Left lung (tissue), 10 donors: Measurements from ENCODE around the gene PRKCI. TPM values are rescaled to one million over a fixed set of nuclear protein-coding genes. Genes with fewer than 3 reads are reported as not detected.

Experiments used
- ATAC-seq: fragments of 200-7000 bp; cut with Tn5 transposase; one replicate; pipeline ENCODE4 v1.9.1; 2020; ENCODE audit warnings: moderate library complexity
- DNase-seq, 4 donors: peaks; one replicate each; pipeline ENCODE4 v3.0.0-alpha.2; 2013 to 2020
- H3K27ac ChIP-seq, 2 donors: fragments of 200-600 bp; sonication (generic) in 1 of 2; one replicate each; pipeline versions ENCODE4 v1.5.0 to v1.8.0; 2020 to 2021
- H3K27me3 ChIP-seq, 2 donors: fragments of 200-600 bp; sonication (generic) in 1 of 2; one replicate each; pipeline versions ENCODE4 v1.5.0 to v1.8.0; 2020 to 2021
- H3K36me3 ChIP-seq, 2 donors: fragments of 200-600 bp; sonication (generic) in 1 of 2; one replicate each; pipeline versions ENCODE4 v1.5.0 to v1.8.0; 2020 to 2021
- H3K4me1 ChIP-seq, 2 donors: fragments of 200-600 bp; one replicate each; pipeline ENCODE4 v1.8.0; 2021
- H3K4me3 ChIP-seq, 2 donors: fragments of 200-600 bp; sonication (generic) in 1 of 2; one replicate each; pipeline versions ENCODE4 v1.5.0 to v1.8.0; 2020 to 2021; ENCODE audit warnings: mild to moderate bottlenecking in 1 of 2
- H3K9me3 ChIP-seq, 2 donors: fragments of 200-600 bp; sonication (generic) in 1 of 2; one replicate each; pipeline versions ENCODE4 v1.5.0 to v1.8.0; 2020 to 2021
- intact Hi-C, 2 donors: fragments of 100-400 bp; cut with DNase I; formaldehyde crosslinking; loops; one replicate each; pipeline versions ENCODE4 v1.11.2 to v1.14.2; 2022
- polyA plus RNA-seq, 6 donors: library from polyadenylated mRNA; unstranded; fragments of 120-200 nt; gene quantifications; one replicate each; pipeline ENCODE4 v1.2.1, GENCODE V29; 2013; ENCODE audit not compliant: insufficient read length in 6 of 6
- total RNA-seq, 2 donors: library from RNA; stranded (reverse); fragmentation: NEBNext Ultra II Directional; extraction: Animal tissue kit (Norgen Biotek cat#: 25700); gene quantifications; one replicate each; pipeline ENCODE4 v1.2.1, GENCODE V29; 2021
- TF ChIP-seq, protein P1 (sequence below), 2 donors: fragments of 200-600 bp; sonication (generic) in 1 of 2; IDR thresholded peaks; one replicate each; pipeline versions ENCODE4 v1.5.0 to v1.8.0; 2021; ENCODE audit warnings: antibody characterized with exemption in 2 of 2
- donor health status: DM: no; HTN: yes; CAD: no.
- donor health status: DM: no; HTN: no; CAD: no.

Gene PRKCI
- total and polyA plus RNA-seq, 8 donors, result 33.0 to 82.4 (median 67.9) TPM

GRCh38 chr3:170232266-170232665 is 10.0 kb downstream of the PRKCI start:
- Histone ChIP-seq H3K9me3 (no peaks in the 10 kb centered on the region), H3K27ac (no peak overlapping the region), H3K36me3 (peaks cover 0 to 21% of the 10 kb centered on the region in 2 donors), H3K4me1 (peaks cover 4 to 12% of the 10 kb centered on the region in 2 donors), H3K27me3 (no peaks in the 10 kb centered on the region), H3K4me3 (no peak overlapping the region)
- TF ChIP-seq, protein P1, sequence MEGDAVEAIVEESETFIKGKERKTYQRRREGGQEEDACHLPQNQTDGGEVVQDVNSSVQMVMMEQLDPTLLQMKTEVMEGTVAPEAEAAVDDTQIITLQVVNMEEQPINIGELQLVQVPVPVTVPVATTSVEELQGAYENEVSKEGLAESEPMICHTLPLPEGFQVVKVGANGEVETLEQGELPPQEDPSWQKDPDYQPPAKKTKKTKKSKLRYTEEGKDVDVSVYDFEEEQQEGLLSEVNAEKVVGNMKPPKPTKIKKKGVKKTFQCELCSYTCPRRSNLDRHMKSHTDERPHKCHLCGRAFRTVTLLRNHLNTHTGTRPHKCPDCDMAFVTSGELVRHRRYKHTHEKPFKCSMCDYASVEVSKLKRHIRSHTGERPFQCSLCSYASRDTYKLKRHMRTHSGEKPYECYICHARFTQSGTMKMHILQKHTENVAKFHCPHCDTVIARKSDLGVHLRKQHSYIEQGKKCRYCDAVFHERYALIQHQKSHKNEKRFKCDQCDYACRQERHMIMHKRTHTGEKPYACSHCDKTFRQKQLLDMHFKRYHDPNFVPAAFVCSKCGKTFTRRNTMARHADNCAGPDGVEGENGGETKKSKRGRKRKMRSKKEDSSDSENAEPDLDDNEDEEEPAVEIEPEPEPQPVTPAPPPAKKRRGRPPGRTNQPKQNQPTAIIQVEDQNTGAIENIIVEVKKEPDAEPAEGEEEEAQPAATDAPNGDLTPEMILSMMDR (IDR thresholded peaks at IDR 0.05), result no peak
- ATAC-seq (no peak), DNase-seq (no peak)
- intact Hi-C loops, result no loop called here

DNA sequence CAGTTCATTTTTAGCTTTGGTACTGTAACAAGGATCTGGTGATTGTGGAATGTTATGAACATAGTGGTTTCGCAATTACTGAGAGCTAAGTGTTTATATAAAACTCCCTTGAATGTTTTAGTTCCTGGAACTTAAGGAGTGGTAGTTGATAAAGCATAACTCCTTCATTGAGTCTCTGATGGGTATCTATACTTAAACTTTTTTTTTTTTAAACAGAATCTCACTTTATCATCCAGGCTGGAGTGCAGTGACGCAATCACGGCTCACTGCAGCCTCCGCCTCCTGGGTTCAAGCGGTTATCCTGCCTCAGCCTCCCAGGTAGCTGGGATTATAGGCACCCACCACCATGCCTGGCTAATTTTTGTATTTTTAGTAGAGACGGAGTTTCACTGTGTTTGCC is 11.3 kb downstream of the PRKCI start:
- TF ChIP-seq, protein P1 (IDR thresholded peaks at IDR 0.05), result no peak
- H3K4me1 ChIP-seq, result no peaks in the 10 kb centered on the region
- H3K27ac ChIP-seq, result peak overlapping the region; percentile 44 to 45
- H3K9me3 ChIP-seq, result no peaks in the 10 kb centered on the region
- DNase-seq (peak in 3 of 4 donors; percentile 48 to 72 (median 61)), ATAC-seq (peak; percentile 90)
- no peaks in the 10 kb centered on the region for H3K27me3 ChIP-seq
- no peak overlapping the region for H3K4me3 ChIP-seq
- intact Hi-C loops, result no loop called here
- H3K36me3 ChIP-seq, result peaks cover 0 to 27% of the 10 kb centered on the region in 2 donors

DNA sequence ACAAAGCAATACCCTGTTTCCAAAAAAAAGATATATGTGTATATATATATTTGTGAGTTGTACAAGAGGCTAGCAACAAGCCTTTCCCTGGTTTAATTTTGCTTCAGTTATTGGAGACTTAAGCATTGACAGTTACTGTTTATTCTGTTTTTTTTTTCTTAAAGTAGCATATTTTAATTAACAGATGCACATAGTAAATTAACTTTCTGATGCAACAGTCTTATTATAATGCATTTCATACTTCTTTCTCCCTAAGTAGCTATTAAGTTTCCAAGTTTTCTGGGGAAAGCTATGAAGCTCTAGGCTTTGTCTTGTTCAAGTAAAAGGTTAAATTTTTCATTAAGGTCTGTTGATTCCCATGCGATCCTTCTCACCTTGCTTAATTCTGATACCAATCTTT is 17.9 kb downstream of the PRKCI start:
- H3K36me3 ChIP-seq, result peaks cover 0 to 41% of the 10 kb centered on the region in 2 donors
- no peaks in the 10 kb centered on the region for H3K27me3 ChIP-seq
- intact Hi-C loops, result no loop called here
- peak overlapping the region; percentile 9 to 10 for H3K27ac ChIP-seq
- no peaks in the 10 kb centered on the region for H3K9me3 ChIP-seq
- no peak for ATAC-seq
- no peak for DNase-seq
- no peak overlapping the region for H3K4me3 ChIP-seq
- H3K4me1 ChIP-seq, result no peaks in the 10 kb centered on the region
- TF ChIP-seq, protein P1 (IDR thresholded peaks at IDR 0.05), result no peak

GRCh38 chr3:170240671-170241070 is 18.4 kb downstream of the PRKCI start:
- intact Hi-C loops, result no loop called here
- peak overlapping the region; percentile 9 to 10 for H3K27ac ChIP-seq
- TF ChIP-seq, protein P1 (IDR thresholded peaks at IDR 0.05), result no peak
- no peaks in the 10 kb centered on the region for H3K27me3 ChIP-seq
- no peak overlapping the region for H3K4me3 ChIP-seq
- DNase-seq, result no peak
- H3K4me1 ChIP-seq, result no peaks in the 10 kb centered on the region
- H3K36me3 ChIP-seq, result peaks cover 0 to 36% of the 10 kb centered on the region in 2 donors
- ATAC-seq, result peak; percentile 65
- no peaks in the 10 kb centered on the region for H3K9me3 ChIP-seq

- peaks cover 0 to 14% of the 10 kb centered on the region in 2 donors for H3K36me3 ChIP-seq
- H3K4me1 ChIP-seq, result no peaks in the 10 kb centered on the region
- H3K4me3 ChIP-seq, result no peak overlapping the region
- DNase-seq (no peak), ATAC-seq (no peak)
- H3K27ac ChIP-seq, result no peak overlapping the region
- intact Hi-C loops, result no loop called here
- TF ChIP-seq, protein P1 (IDR thresholded peaks at IDR 0.05), result no peak
- H3K27me3 ChIP-seq, result no peaks in the 10 kb centered on the region
- H3K9me3 ChIP-seq, result no peaks in the 10 kb centered on the region
These were observed 22.4 kb downstream of the PRKCI start for GRCh38 chr3:170244576-170244975.
